H1 (cell line): ENCODE results near the gene TMEM273. TPM values are rescaled to one million over a fixed set of nuclear protein-coding genes. Genes with fewer than 3 reads are reported as not detected.

Experiments
- ATF3 ChIP-seq: IDR thresholded peaks from 2 replicates; pipeline ENCODE4 v1.6.1; 2011; ENCODE audit warnings: low read depth, mild to moderate bottlenecking, low read length; ENCODE audit not compliant: insufficient read depth
- BACH1 ChIP-seq: IDR thresholded peaks from 2 replicates; pipeline ENCODE4 v1.6.1; 2012; ENCODE audit warnings: low read length, improper control_type of control experiment
- CBX5 ChIP-seq: fragments of 300-800, 300-1000 bp; sonication (generic); IDR thresholded peaks from 2 replicates; pipeline ENCODE4 v1.7.1; 2016; ENCODE audit warnings: antibody characterized with exemption, low read length, low read depth
- PHF8 ChIP-seq: fragments of 200-600 bp; sonication (generic); conservative IDR thresholded peaks from 2 replicates; pipeline ENCODE4 v1.7.1; 2012; ENCODE audit warnings: low read depth, mild to moderate bottlenecking, inconsistent platforms, low read length, moderate library complexity
- RNF2 ChIP-seq: fragments of 200-900, 300-1000 bp; sonication (generic); IDR thresholded peaks from 2 replicates; pipeline ENCODE4 v1.7.1; 2016; ENCODE audit warnings: borderline replicate concordance, low read depth, mild to moderate bottlenecking, antibody characterized with exemption, low read length; ENCODE audit not compliant: poor library complexity, severe bottlenecking; ENCODE audit errors: missing control alignments
- polyA plus RNA-seq, 7 experiments: library from polyadenylated mRNA; depleted of rRNA in 3 of 7; stranded (reverse) in 5 of 7; unstranded in 2 of 7; fragments of >200 nt in 5 of 7; fragments of 200-250 nt in 2 of 7; gene quantifications; 1 replicate in 5 of 7; 2 replicates in 1 of 7; 4 replicates in 1 of 7; pipeline versions ENCODE4 v1.2.1 to v1.2.3, GENCODE V29; 2011 to 2013; ENCODE audit warnings: missing spikeins in 2 of 7, mixed read lengths in 2 of 7
- total RNA-seq: library from RNA; stranded (reverse); fragmentation: NEBNext Ultra II Directional; extraction: Animal tissue kit (Norgen Biotek cat#: 25700); gene quantifications from 2 replicates; pipeline ENCODE4 v1.2.1, GENCODE V29; 2021

TMEM273 gene
- total and polyA plus RNA-seq, 2 of the 8 experiments (the other 6 are each of a cell fraction or from before 2014, with no cell fraction given) = not detected

GRCh38 chr10:49114718-49115014, 73.5 kb downstream of the TMEM273 start (continued):
- TF ChIP-seq RNF2 (no peak), BACH1 (no peak), ATF3 (no peak), PHF8 (no peak), CBX5 (no peak)
